Neuronal stem cell (in vitro differentiated cells): ENCODE results near the gene NWD2.

Experiments used
- DNase-seq: peaks from one replicate; pipeline ENCODE4 v3.0.0-alpha.2; 2013; ENCODE audit warnings: low spot score
- H2AFZ ChIP-seq: one replicate; pipeline ENCODE4 v1.6.1; 2013; ENCODE audit warnings: mild to moderate bottlenecking, low read length, inconsistent platforms
- H2AK5ac ChIP-seq: 2 replicates; pipeline ENCODE4 v1.6.1; 2013; ENCODE audit warnings: low read depth, mild to moderate bottlenecking, inconsistent platforms, low read length, moderate library complexity, mixed read lengths
- H2BK120ac ChIP-seq: 2 replicates; pipeline ENCODE4 v1.6.1; 2013; ENCODE audit warnings: low read depth, mild to moderate bottlenecking, inconsistent platforms, low read length, moderate library complexity, mixed read lengths
- H2BK12ac ChIP-seq: one replicate; pipeline ENCODE4 v1.6.1; 2013; ENCODE audit warnings: low read length, inconsistent platforms
- H2BK15ac ChIP-seq: 2 replicates; pipeline ENCODE4 v1.6.1; 2013; ENCODE audit warnings: mild to moderate bottlenecking, low read length, inconsistent platforms, mixed read lengths
- H2BK5ac ChIP-seq: one replicate; pipeline ENCODE4 v1.6.1; 2013; ENCODE audit warnings: inconsistent platforms, mild to moderate bottlenecking, low read length, moderate library complexity
- H3K14ac ChIP-seq: one replicate; pipeline ENCODE4 v1.6.1; 2013; ENCODE audit warnings: low read length, inconsistent platforms
- H3K18ac ChIP-seq: 2 replicates; pipeline ENCODE4 v1.6.1; 2013; ENCODE audit warnings: low read length, inconsistent platforms
- H3K23ac ChIP-seq: 2 replicates; pipeline ENCODE4 v1.6.1; 2013; ENCODE audit warnings: low read depth, mild to moderate bottlenecking, mixed read lengths, low read length, inconsistent platforms; ENCODE audit not compliant: poor library complexity
- H3K27ac ChIP-seq: replicated peaks from 3 replicates; pipeline ENCODE4 v1.5.1; 2013; ENCODE audit warnings: low read length, inconsistent platforms
- H3K27me3 ChIP-seq, 3 experiments: 2 replicates each; pipeline ENCODE4 v1.6.1; 2013; ENCODE audit warnings: low read length in 3 of 3, mild to moderate bottlenecking in 2 of 3, inconsistent platforms in 1 of 3, low read depth in 1 of 3, mixed read lengths in 1 of 3, moderate library complexity in 1 of 3; ENCODE audit not compliant: control insufficient read depth in 3 of 3, insufficient read depth in 3 of 3
- H3K36me3 ChIP-seq, 2 donors: replicated peaks in 1 of 2; 2 replicates each; pipeline ENCODE4 v1.6.1; 2013; ENCODE audit warnings: low read length in 2 of 2; ENCODE audit not compliant: control insufficient read depth in 2 of 2, insufficient read depth in 2 of 2
- H3K4ac ChIP-seq: 2 replicates; pipeline ENCODE4 v1.6.1; 2013; ENCODE audit warnings: inconsistent platforms, mild to moderate bottlenecking, low read length, moderate library complexity
- H3K4me1 ChIP-seq, 2 donors: 1 replicate in 1 of 2; 2 replicates in 1 of 2; pipeline ENCODE4 v1.6.1; 2013; ENCODE audit warnings: low read length in 2 of 2, low read depth in 1 of 2; ENCODE audit not compliant: control insufficient read depth in 2 of 2, insufficient read depth in 1 of 2
- H3K4me2 ChIP-seq: one replicate; pipeline ENCODE4 v1.6.1; 2013; ENCODE audit warnings: mild to moderate bottlenecking, low read length, inconsistent platforms; ENCODE audit not compliant: insufficient read depth, poor library complexity, severe bottlenecking
- H3K4me3 ChIP-seq, 2 donors: 2 replicates each; pipeline ENCODE4 v1.5.1; 2013; ENCODE audit warnings: low read length in 2 of 2, mild to moderate bottlenecking in 2 of 2, inconsistent platforms in 1 of 2, moderate library complexity in 1 of 2
- H3K79me1 ChIP-seq: one replicate; pipeline ENCODE4 v1.6.1; 2013; ENCODE audit warnings: low read depth, mild to moderate bottlenecking, inconsistent platforms, low read length, moderate library complexity
- H3K9ac ChIP-seq: one replicate; pipeline ENCODE4 v1.6.1; 2013; ENCODE audit warnings: mild to moderate bottlenecking, low read depth, low read length, inconsistent platforms; ENCODE audit not compliant: poor library complexity
- H3K9me3 ChIP-seq, 2 donors: replicated peaks in 1 of 2; 2 replicates each; pipeline versions ENCODE3 to v1.6.1; 2013; ENCODE audit warnings: low read length in 2 of 2, mild to moderate bottlenecking in 2 of 2, inconsistent platforms in 1 of 2, low read depth in 1 of 2, mixed read lengths in 1 of 2, moderate library complexity in 1 of 2; ENCODE audit not compliant: control insufficient read depth in 2 of 2, insufficient read depth in 1 of 2
- H4K8ac ChIP-seq: one replicate; pipeline ENCODE4 v1.6.1; 2013; ENCODE audit warnings: low read depth, mild to moderate bottlenecking, inconsistent platforms, low read length, moderate library complexity
- H4K91ac ChIP-seq: one replicate; pipeline ENCODE4 v1.6.1; 2013; ENCODE audit warnings: low read length, low read depth, mild to moderate bottlenecking, inconsistent platforms; ENCODE audit not compliant: poor library complexity
- WGBS, 2 donors: extraction: QIAGEN DNeasy Blood & Tissue Kit; methylation state at CpG; one replicate each; pipeline ENCODE4 v1.1.7; 2013; ENCODE audit warnings: missing lambda C conversion rate in 2 of 2, mixed read lengths in 1 of 2; ENCODE audit not compliant: insufficient read length in 2 of 2, insufficient replicate concordance in 1 of 2; ENCODE audit errors: extremely low coverage in 2 of 2; 5-methylcytosine and 5-hydroxymethylcytosine counted together

NWD2 gene

GRCh38 chr4:37381040-37381668, 136.6 kb downstream of the NWD2 start:
- no peak overlapping the region for H2BK120ac ChIP-seq
- H3K9me3 ChIP-seq = no peaks in the 10 kb centered on the region
- H3K4me3 ChIP-seq = no peak overlapping the region
- H3K4me1 ChIP-seq = no peaks in the 10 kb centered on the region
- DNase-seq = no peak
- no peak overlapping the region for H4K91ac ChIP-seq
- no peak overlapping the region for H3K4ac ChIP-seq
- no peak overlapping the region for H2BK12ac ChIP-seq
- H2AFZ ChIP-seq = peak overlapping the region; percentile 20
- H2AK5ac ChIP-seq = no peak overlapping the region
- H3K14ac ChIP-seq = no peak overlapping the region
- peaks cover 0 to 3% (median 0%) of the 10 kb centered on the region in 3 experiments for H3K27me3 ChIP-seq
- WGBS, 2 donors = no CpG with 5 or more reads among the region's 9 CpGs
- H2BK5ac ChIP-seq = no peak overlapping the region
- no peak overlapping the region for H3K9ac ChIP-seq
- H3K27ac ChIP-seq = no peak overlapping the region
- no peak overlapping the region for H4K8ac ChIP-seq
- H3K36me3 ChIP-seq = no peaks in the 10 kb centered on the region
- no peak overlapping the region for H2BK15ac ChIP-seq
- H3K23ac ChIP-seq = no peak overlapping the region
- H3K4me2 ChIP-seq = no peak overlapping the region
- no peaks in the 10 kb centered on the region for H3K79me1 ChIP-seq
- no peak overlapping the region for H3K18ac ChIP-seq

- peak; percentile 53 for DNase-seq
- Histone ChIP-seq H2AK5ac (no peak overlapping the region), H3K4me3 (no peak overlapping the region), H3K79me1 (no peaks in the 10 kb centered on the region), H2BK15ac (no peak overlapping the region), H3K4ac (no peak overlapping the region), H3K4me2 (no peak overlapping the region), H4K91ac (no peak overlapping the region), H3K9ac (no peak overlapping the region), H3K4me1 (no peaks in the 10 kb centered on the region), H3K23ac (no peak overlapping the region), H2BK120ac (no peak overlapping the region), H2BK12ac (no peak overlapping the region), H2AFZ (no peak overlapping the region), H3K14ac (no peak overlapping the region), H2BK5ac (no peak overlapping the region), H3K27me3 (no peaks in the 10 kb centered on the region), H3K18ac (no peak overlapping the region), H4K8ac (no peak overlapping the region), H3K27ac (no peak overlapping the region), H3K36me3 (no peaks in the 10 kb centered on the region), H3K9me3 (no peaks in the 10 kb centered on the region)
- WGBS, 2 donors = no CpG with 5 or more reads among the region's 7 CpGs
These were observed 139.2 kb downstream of the NWD2 start for GRCh38 chr4:37383579-37384229.

- Histone ChIP-seq H3K4ac (no peak overlapping the region), H4K8ac (no peak overlapping the region), H3K18ac (no peak overlapping the region), H3K79me1 (no peaks in the 10 kb centered on the region), H3K4me3 (no peak overlapping the region), H2BK5ac (no peak overlapping the region), H3K14ac (no peak overlapping the region), H2BK15ac (no peak overlapping the region), H3K27ac (no peak overlapping the region), H3K27me3 (no peaks in the 10 kb centered on the region), H3K4me2 (no peak overlapping the region), H3K9ac (no peak overlapping the region), H2BK12ac (no peak overlapping the region), H2AK5ac (no peak overlapping the region), H2AFZ (no peak overlapping the region), H3K9me3 (no peaks in the 10 kb centered on the region), H3K36me3 (no peaks in the 10 kb centered on the region), H3K4me1 (no peaks in the 10 kb centered on the region), H3K23ac (no peak overlapping the region), H4K91ac (no peak overlapping the region), H2BK120ac (no peak overlapping the region)
- WGBS, 2 donors = no CpG with 5 or more reads among the region's 2 CpGs
- DNase-seq = no peak
These were observed 140.9 kb downstream of the NWD2 start for GRCh38 chr4:37385424-37385823.

GRCh38 chr4:37388681-37389365, 144.3 kb downstream of the NWD2 start:
- H2BK15ac ChIP-seq = no peak overlapping the region
- H3K9me3 ChIP-seq = no peaks in the 10 kb centered on the region
- no peak overlapping the region for H3K4me3 ChIP-seq
- no peak overlapping the region for H3K23ac ChIP-seq
- no peak overlapping the region for H3K27ac ChIP-seq
- no peak overlapping the region for H3K4ac ChIP-seq
- no CpG with 5 or more reads among the region's 4 CpGs for WGBS, 2 donors
- H2BK120ac ChIP-seq = no peak overlapping the region
- no peak overlapping the region for H2BK12ac ChIP-seq
- peaks cover 2 to 4% of the 10 kb centered on the region in 2 donors for H3K4me1 ChIP-seq
- no peak overlapping the region for H4K91ac ChIP-seq
- no peak for DNase-seq
- H2BK5ac ChIP-seq = no peak overlapping the region
- H3K4me2 ChIP-seq = no peak overlapping the region
- no peak overlapping the region for H2AK5ac ChIP-seq
- no peaks in the 10 kb centered on the region for H3K79me1 ChIP-seq
- no peaks in the 10 kb centered on the region for H3K36me3 ChIP-seq
- H2AFZ ChIP-seq = no peak overlapping the region
- no peak overlapping the region for H4K8ac ChIP-seq
- no peak overlapping the region for H3K9ac ChIP-seq
- no peak overlapping the region for H3K18ac ChIP-seq
- H3K14ac ChIP-seq = no peak overlapping the region
- no peaks in the 10 kb centered on the region for H3K27me3 ChIP-seq
